ENCODE measurements around the gene IRF4. TPM values are rescaled to one million over a fixed set of nuclear protein-coding genes. Genes with fewer than 3 reads are reported as not detected.

Gene IRF4
- total RNA-seq, 2 donors from 2014 or later: 0.26 TPM; not detected in 1

- H3K27ac ChIP-seq: no peak overlapping the region
- H3K36me3 ChIP-seq (replicated peaks in 1 of 2; ENCODE audit: insufficient read depth in 1 of 2, low read depth in 2 of 2): no peaks in the 10 kb centered on the region
- TF ChIP-seq POLR2A (IDR thresholded peaks at IDR 0.05): no peak
- TF ChIP-seq CTCF (IDR thresholded peaks at IDR 0.05): no peak
- intact Hi-C loops (cut with DNase I): no loop called here
- H3K9me3 ChIP-seq: peaks cover 0 to 7% (median 0%) of the 10 kb centered on the region in 3 donors
- WGBS, 2 donors: 70 to 74% methylated on average over 14 of the region's 14 CpGs
- DNase-seq (no peak), ATAC-seq (no peak)
- H3K27me3 ChIP-seq: no peaks in the 10 kb centered on the region
- no peak overlapping the region for H3K4me3 ChIP-seq
- no peaks in the 10 kb centered on the region for H3K4me1 ChIP-seq
Measured at GRCh38 chr6:362231-362923, 29.2 kb upstream of the IRF4 start.

- H3K9me3 ChIP-seq: peaks cover 0 to 7% (median 0%) of the 10 kb centered on the region in 3 donors
- no peaks in the 10 kb centered on the region for H3K36me3 ChIP-seq (replicated peaks in 1 of 2; ENCODE audit: insufficient read depth in 1 of 2, low read depth in 2 of 2)
- no peak for DNase-seq
- intact Hi-C loops (cut with DNase I): no loop called here
- H3K4me1 ChIP-seq: no peaks in the 10 kb centered on the region
- no peak for ATAC-seq
- TF ChIP-seq POLR2A (IDR thresholded peaks at IDR 0.05) (no peak), CTCF (IDR thresholded peaks at IDR 0.05) (no peak)
- no peak overlapping the region for H3K4me3 ChIP-seq
- H3K27ac ChIP-seq: no peak overlapping the region
- 70 to 71% methylated on average over 5 of the region's 5 CpGs for WGBS, 2 donors
- no peaks in the 10 kb centered on the region for H3K27me3 ChIP-seq
Measured at GRCh38 chr6:362924-363249, 28.7 kb upstream of the IRF4 start.

DNA sequence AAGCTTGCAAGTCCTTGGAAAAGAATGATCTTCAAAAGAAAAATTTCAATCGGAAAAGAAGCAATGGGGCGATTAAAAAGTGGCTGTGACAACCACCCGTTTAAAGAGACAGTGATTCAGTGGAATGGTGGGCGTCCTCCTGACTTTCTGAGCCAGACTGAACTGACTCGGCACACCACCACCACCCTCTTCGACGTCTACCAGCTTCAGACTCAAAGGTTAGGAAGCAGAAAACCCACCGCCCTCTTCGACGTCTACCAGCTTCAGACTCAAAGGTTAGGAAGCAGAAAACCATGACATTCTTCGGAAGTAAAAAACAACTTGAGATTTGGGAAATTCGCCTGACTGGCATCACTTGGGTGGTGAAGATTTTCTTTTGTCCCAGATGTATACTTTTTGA lies 28.3 kb upstream of the IRF4 start:
- 68 to 77% methylated on average over 12 of the region's 12 CpGs for WGBS, 2 donors

GRCh38 chr6:363909-364308 lies 27.6 kb upstream of the IRF4 start:
- DNase-seq: no peak
- no peak overlapping the region for H3K4me3 ChIP-seq
- no peaks in the 10 kb centered on the region for H3K4me1 ChIP-seq
- H3K27ac ChIP-seq: no peak overlapping the region
- H3K9me3 ChIP-seq: peaks cover 0 to 7% (median 0%) of the 10 kb centered on the region in 3 donors
- TF ChIP-seq CTCF (IDR thresholded peaks at IDR 0.05): no peak
- TF ChIP-seq POLR2A (IDR thresholded peaks at IDR 0.05): no peak
- intact Hi-C loops (cut with DNase I): no loop called here
- no peaks in the 10 kb centered on the region for H3K27me3 ChIP-seq
- WGBS, 2 donors: 79 to 81% methylated on average over 13 of the region's 13 CpGs
- ATAC-seq: no peak
- H3K36me3 ChIP-seq (replicated peaks in 1 of 2; ENCODE audit: insufficient read depth in 1 of 2, low read depth in 2 of 2): no peaks in the 10 kb centered on the region

More for the DNA sequence above, 28.3 kb upstream of the IRF4 start:
- no peak for ATAC-seq
- intact Hi-C loops (cut with DNase I): no loop called here
- no peak for DNase-seq
- H3K4me1 ChIP-seq: no peaks in the 10 kb centered on the region
- no peak for TF ChIP-seq CTCF (IDR thresholded peaks at IDR 0.05)
- no peak for TF ChIP-seq POLR2A (IDR thresholded peaks at IDR 0.05)
- H3K27me3 ChIP-seq: no peaks in the 10 kb centered on the region
- H3K36me3 ChIP-seq (replicated peaks in 1 of 2; ENCODE audit: insufficient read depth in 1 of 2, low read depth in 2 of 2): no peaks in the 10 kb centered on the region
- no peak overlapping the region for H3K27ac ChIP-seq
- peaks cover 0 to 7% (median 0%) of the 10 kb centered on the region in 3 donors for H3K9me3 ChIP-seq
- H3K4me3 ChIP-seq: no peak overlapping the region

All from body of pancreas (tissue), 4 donors.